KMS-11 (cell line): ENCODE results near the gene ADAM15.

Source experiments
- H2AFZ ChIP-seq: fragments of 200-600 bp; sonication (generic); 2 replicates; pipeline ENCODE4 v1.6.1; 2016; ENCODE audit warnings: antibody characterized with exemption, mixed run types, low read depth
- H3K27ac ChIP-seq: fragments of 200-600 bp; sonication (generic); 2 replicates; pipeline ENCODE4 v1.6.1; 2016; ENCODE audit warnings: mild to moderate bottlenecking, mixed run types
- H3K27me3 ChIP-seq: fragments of 200-600 bp; sonication (generic); 2 replicates; pipeline ENCODE4 v1.6.1; 2017; ENCODE audit warnings: mild to moderate bottlenecking, low read depth, mixed run types, moderate library complexity; ENCODE audit not compliant: insufficient read depth
- H3K36me3 ChIP-seq: fragments of 200-600 bp; sonication (generic); 2 replicates; pipeline ENCODE4 v1.6.1; 2017; ENCODE audit warnings: mild to moderate bottlenecking, mixed run types; ENCODE audit not compliant: insufficient read depth
- H3K4me1 ChIP-seq: fragments of 200-600 bp; sonication (generic); 2 replicates; pipeline ENCODE4 v1.6.1; 2016; ENCODE audit warnings: mild to moderate bottlenecking, low read depth, mixed run types; ENCODE audit not compliant: poor library complexity, severe bottlenecking
- H3K4me2 ChIP-seq: fragments of 200-600 bp; sonication (generic); 2 replicates; pipeline ENCODE4 v1.7.0; 2016; ENCODE audit warnings: mild to moderate bottlenecking, mixed run types
- H3K4me3 ChIP-seq: fragments of 200-600 bp; sonication (generic); IDR thresholded peaks from 2 replicates; pipeline ENCODE4 v1.6.1; 2017; ENCODE audit warnings: low read depth, low read length, mixed read lengths; ENCODE audit not compliant: insufficient read depth
- H3K79me2 ChIP-seq: fragments of 200-600 bp; sonication (generic); 2 replicates; pipeline ENCODE4 v1.6.1; 2016; ENCODE audit warnings: low read depth, mixed run types; ENCODE audit not compliant: insufficient read depth
- H3K9ac ChIP-seq: fragments of 200-600 bp; sonication (generic); 2 replicates; pipeline ENCODE4 v1.6.1; 2016; ENCODE audit warnings: mild to moderate bottlenecking, mixed run types
- H4K20me1 ChIP-seq: fragments of 200-600 bp; sonication (generic); 2 replicates; pipeline ENCODE4 v1.6.1; 2016; ENCODE audit warnings: mild to moderate bottlenecking, mixed run types; ENCODE audit not compliant: insufficient read depth
- CTCF ChIP-seq: fragments of 200-600 bp; sonication (generic); conservative IDR thresholded peaks from 2 replicates; pipeline ENCODE4 v1.6.1; 2017; ENCODE audit warnings: low read depth, mild to moderate bottlenecking, antibody characterized with exemption, low read length, moderate library complexity, mixed read lengths

Gene ADAM15

GRCh38 chr1:155006601-155007101 lies 44.5 kb upstream of the ADAM15 start:
- Histone ChIP-seq H3K79me2 (peaks cover 60% of the 10 kb centered on the region), H3K4me2 (no peak overlapping the region; the same call in 1 of the 2 replicates), H3K27me3 (no peaks in the 10 kb centered on the region), H4K20me1 (no peaks in the 10 kb centered on the region), H3K36me3 (no peaks in the 10 kb centered on the region; the same call in 1 of the 2 replicates), H3K27ac (peak overlapping the region; percentile 23; the same call in 1 of the 2 replicates), H3K4me1 (peaks cover 34% of the 10 kb centered on the region), H3K4me3 (peak overlapping the region; percentile 33), H2AFZ (no peak overlapping the region), H3K9ac (no peak overlapping the region)
- no peak for TF ChIP-seq CTCF

GRCh38 chr1:155007251-155007828 lies 43.8 kb upstream of the ADAM15 start:
- H2AFZ ChIP-seq: no peak overlapping the region
- no peak overlapping the region; the same call in 1 of the 2 replicates for H3K4me2 ChIP-seq
- peaks cover 60% of the 10 kb centered on the region for H3K79me2 ChIP-seq
- no peaks in the 10 kb centered on the region for H3K27me3 ChIP-seq
- H3K4me1 ChIP-seq: peaks cover 34% of the 10 kb centered on the region
- no peak overlapping the region for H3K9ac ChIP-seq
- H3K4me3 ChIP-seq: peak overlapping the region; percentile 33
- H3K27ac ChIP-seq: no peak overlapping the region
- H3K36me3 ChIP-seq: no peaks in the 10 kb centered on the region; the same call in 1 of the 2 replicates
- H4K20me1 ChIP-seq: no peaks in the 10 kb centered on the region
- TF ChIP-seq CTCF: no peak

- Histone ChIP-seq H3K36me3 (no peaks in the 10 kb centered on the region; the same call in 1 of the 2 replicates), H3K4me1 (peaks cover 34% of the 10 kb centered on the region), H3K4me2 (no peak overlapping the region), H3K27me3 (no peaks in the 10 kb centered on the region), H3K4me3 (no peak overlapping the region), H2AFZ (no peak overlapping the region), H3K9ac (no peak overlapping the region), H3K27ac (no peak overlapping the region), H4K20me1 (no peaks in the 10 kb centered on the region), H3K79me2 (peaks cover 53% of the 10 kb centered on the region)
- no peak for TF ChIP-seq CTCF
Measured at GRCh38 chr1:155008015-155008941, 42.8 kb upstream of the ADAM15 start.

GRCh38 chr1:155009221-155009711 lies 41.9 kb upstream of the ADAM15 start:
- no peaks in the 10 kb centered on the region for H4K20me1 ChIP-seq
- H2AFZ ChIP-seq: no peak overlapping the region
- H3K27ac ChIP-seq: no peak overlapping the region
- H3K9ac ChIP-seq: no peak overlapping the region
- peaks cover 31% of the 10 kb centered on the region for H3K4me1 ChIP-seq
- no peak for TF ChIP-seq CTCF
- peaks cover 43% of the 10 kb centered on the region for H3K79me2 ChIP-seq
- H3K4me3 ChIP-seq: no peak overlapping the region
- no peaks in the 10 kb centered on the region for H3K27me3 ChIP-seq
- no peaks in the 10 kb centered on the region; the same call in 1 of the 2 replicates for H3K36me3 ChIP-seq
- no peak overlapping the region for H3K4me2 ChIP-seq
